ENCODE results near the gene CYSRT1. TPM values are rescaled to one million over a fixed set of nuclear protein-coding genes. Genes with fewer than 3 reads are reported as not detected.

CYSRT1 gene
- total RNA-seq, 2 donors from 2014 or later, result 0.64 TPM; not detected in 1

DNA sequence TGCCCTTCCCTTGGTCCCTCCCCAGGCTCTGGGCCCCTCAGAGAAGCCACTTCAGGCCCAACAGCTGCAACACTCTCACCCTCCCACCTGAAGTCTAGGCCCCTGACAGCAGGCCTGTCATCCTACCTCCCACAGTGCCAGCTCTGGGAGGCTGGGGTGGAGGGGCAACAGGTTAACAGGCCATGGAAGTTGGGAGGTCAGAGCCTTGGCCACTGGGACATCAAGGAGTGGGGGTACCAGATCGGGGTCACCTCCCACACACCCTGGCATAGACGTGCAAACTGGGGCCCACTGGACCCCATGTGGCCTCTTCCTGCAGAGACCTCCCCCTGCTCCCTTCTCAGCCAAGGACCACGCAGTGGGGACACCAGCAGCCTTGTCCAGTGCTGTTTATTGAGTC lies 33.7 kb upstream of the CYSRT1 start:
- no peak for DNase-seq
- Histone ChIP-seq H3K27me3 (no peaks in the 10 kb centered on the region), H3K9ac (ENCODE audit: low read depth in 2 of 2, low read length in 2 of 2) (peak overlapping the region in 1 of 2 donors; percentile 26), H3K4me1 (peaks cover 54% of the 10 kb centered on the region), H3K36me3 (no peaks in the 10 kb centered on the region), H3K4me3 (no peak overlapping the region), H3K9me3 (no peaks in the 10 kb centered on the region), H3K27ac (no peak overlapping the region)
- TF ChIP-seq, protein P1, sequence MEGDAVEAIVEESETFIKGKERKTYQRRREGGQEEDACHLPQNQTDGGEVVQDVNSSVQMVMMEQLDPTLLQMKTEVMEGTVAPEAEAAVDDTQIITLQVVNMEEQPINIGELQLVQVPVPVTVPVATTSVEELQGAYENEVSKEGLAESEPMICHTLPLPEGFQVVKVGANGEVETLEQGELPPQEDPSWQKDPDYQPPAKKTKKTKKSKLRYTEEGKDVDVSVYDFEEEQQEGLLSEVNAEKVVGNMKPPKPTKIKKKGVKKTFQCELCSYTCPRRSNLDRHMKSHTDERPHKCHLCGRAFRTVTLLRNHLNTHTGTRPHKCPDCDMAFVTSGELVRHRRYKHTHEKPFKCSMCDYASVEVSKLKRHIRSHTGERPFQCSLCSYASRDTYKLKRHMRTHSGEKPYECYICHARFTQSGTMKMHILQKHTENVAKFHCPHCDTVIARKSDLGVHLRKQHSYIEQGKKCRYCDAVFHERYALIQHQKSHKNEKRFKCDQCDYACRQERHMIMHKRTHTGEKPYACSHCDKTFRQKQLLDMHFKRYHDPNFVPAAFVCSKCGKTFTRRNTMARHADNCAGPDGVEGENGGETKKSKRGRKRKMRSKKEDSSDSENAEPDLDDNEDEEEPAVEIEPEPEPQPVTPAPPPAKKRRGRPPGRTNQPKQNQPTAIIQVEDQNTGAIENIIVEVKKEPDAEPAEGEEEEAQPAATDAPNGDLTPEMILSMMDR (IDR thresholded peaks at IDR 0.05), result no peak
- intact Hi-C loops (cut with DNase I), result no loop called here

DNA sequence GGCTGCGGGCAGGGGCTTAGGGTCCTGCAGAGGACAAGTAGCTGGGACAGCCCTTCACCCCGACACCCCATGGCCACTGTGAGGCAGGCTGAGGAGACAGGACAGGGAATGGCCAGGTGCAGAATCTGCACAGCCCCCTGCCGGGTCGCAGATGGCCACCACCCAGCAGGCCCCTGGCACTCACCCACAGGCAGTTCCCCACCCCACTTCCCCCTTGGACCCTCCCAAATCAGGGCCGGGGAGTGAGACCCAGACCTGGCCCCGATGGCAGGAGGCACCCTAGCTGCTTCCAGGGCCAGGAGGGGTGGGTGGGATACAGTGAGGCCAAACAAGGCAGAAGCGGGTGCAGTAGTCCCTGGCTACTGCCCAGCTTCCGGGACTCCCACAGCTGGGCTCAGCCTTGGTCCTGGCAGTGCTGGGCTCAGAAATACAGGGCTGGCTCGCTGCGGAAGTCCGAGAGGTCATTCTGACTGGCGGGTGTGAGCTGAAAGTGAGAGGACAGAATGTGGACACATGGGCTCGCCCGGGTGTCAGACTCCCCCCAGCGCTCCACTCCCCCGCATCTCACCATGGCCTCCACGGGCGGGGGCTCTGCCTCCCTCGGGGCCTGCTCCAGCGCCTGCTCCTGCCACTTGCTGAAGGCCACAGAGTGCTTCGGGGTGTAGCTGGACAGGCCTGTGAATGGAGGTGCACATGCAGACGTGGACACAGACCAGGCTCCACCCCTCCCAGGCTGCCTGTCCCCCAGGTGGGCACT lies 33.1 kb upstream of the CYSRT1 start:
- Histone ChIP-seq H3K36me3 (no peaks in the 10 kb centered on the region), H3K4me3 (no peak overlapping the region), H3K27me3 (no peaks in the 10 kb centered on the region), H3K4me1 (peaks cover 52% of the 10 kb centered on the region), H3K27ac (no peak overlapping the region), H3K9ac (ENCODE audit: low read depth in 2 of 2, low read length in 2 of 2) (peak overlapping the region in 1 of 2 donors; percentile 15), H3K9me3 (no peaks in the 10 kb centered on the region)
- TF ChIP-seq, protein P1 (IDR thresholded peaks at IDR 0.05), result no peak
- DNase-seq, result no peak
- intact Hi-C loops (cut with DNase I), result no loop called here

DNA sequence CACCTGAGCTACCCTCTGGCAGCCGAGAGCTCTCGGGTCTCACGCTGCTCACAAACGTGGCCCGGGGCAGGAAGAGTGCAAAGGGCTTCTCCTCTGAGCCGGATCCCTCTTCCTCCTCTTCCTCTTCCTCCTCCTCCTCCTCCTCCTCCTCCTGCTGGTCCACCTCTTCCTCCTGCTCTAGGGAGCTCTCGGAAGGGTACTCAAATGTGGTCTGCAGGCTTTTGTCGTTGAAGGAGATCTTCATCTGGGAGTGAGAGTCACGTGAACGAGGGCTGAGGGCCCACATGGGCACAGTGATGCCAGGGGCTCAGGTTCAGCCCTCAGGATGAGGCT lies 32.6 kb upstream of the CYSRT1 start:
- Histone ChIP-seq H3K36me3 (no peaks in the 10 kb centered on the region), H3K9ac (ENCODE audit: low read depth in 2 of 2, low read length in 2 of 2) (peak overlapping the region in 1 of 2 donors; percentile 15), H3K27ac (no peak overlapping the region), H3K4me3 (no peak overlapping the region), H3K27me3 (no peaks in the 10 kb centered on the region), H3K4me1 (peaks cover 47% of the 10 kb centered on the region), H3K9me3 (no peaks in the 10 kb centered on the region)
- TF ChIP-seq, protein P1 (IDR thresholded peaks at IDR 0.05), result no peak
- intact Hi-C loops (cut with DNase I), result no loop called here
- DNase-seq, result no peak

DNA sequence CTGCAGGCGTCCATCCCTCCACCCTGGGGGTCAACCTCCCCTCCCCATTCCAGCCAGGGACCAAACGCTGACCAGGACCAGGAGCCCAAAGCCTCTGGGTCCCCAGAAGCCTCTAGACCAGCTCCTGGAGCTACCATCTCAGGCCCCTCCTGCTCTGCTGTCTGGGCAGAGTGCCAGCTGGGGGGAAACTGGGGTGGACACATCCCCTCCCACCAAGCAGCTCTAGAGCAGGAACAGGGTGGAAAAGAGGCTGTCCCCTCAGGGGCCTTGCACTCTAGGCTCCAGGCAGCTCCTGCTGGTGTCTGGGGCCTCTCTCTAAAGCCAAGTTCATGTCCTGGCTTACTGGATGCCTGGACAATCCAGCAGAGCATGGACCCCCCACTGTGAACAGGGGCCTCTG lies 32.1 kb upstream of the CYSRT1 start:
- intact Hi-C loops (cut with DNase I), result no loop called here
- Histone ChIP-seq H3K9me3 (no peaks in the 10 kb centered on the region), H3K9ac (ENCODE audit: low read depth in 2 of 2, low read length in 2 of 2) (no peak overlapping the region), H3K27me3 (no peaks in the 10 kb centered on the region), H3K4me3 (no peak overlapping the region), H3K4me1 (peaks cover 45% of the 10 kb centered on the region), H3K36me3 (no peaks in the 10 kb centered on the region), H3K27ac (no peak overlapping the region)
- DNase-seq, result no peak
- TF ChIP-seq, protein P1 (IDR thresholded peaks at IDR 0.05), result no peak

DNA sequence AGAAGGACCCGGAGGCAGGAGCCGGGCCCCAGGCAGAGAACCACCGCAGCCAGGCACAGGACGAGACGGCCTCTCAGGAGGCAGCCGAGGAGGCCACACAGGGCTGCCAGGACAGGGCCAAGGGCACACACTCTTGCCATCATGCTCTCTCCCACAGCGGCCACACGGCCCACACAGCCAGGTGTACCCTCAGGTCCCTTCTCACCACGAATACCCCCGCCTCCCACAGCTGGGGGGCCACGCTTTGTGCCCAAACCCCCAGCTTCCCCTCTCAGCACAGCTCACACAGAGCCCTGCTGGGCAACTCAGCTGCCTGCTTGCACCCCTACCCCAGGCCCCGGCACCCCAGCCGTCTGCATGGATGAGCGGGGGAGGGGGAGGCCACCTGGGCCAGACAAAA lies 31.2 kb upstream of the CYSRT1 start:
- Histone ChIP-seq H3K9ac (ENCODE audit: low read depth in 2 of 2, low read length in 2 of 2) (peak overlapping the region in 1 of 2 donors; percentile 86), H3K4me1 (peaks cover 46% of the 10 kb centered on the region), H3K27ac (peak overlapping the region; percentile 90), H3K9me3 (no peaks in the 10 kb centered on the region), H3K36me3 (no peaks in the 10 kb centered on the region), H3K27me3 (no peaks in the 10 kb centered on the region), H3K4me3 (no peak overlapping the region)
- DNase-seq, result no peak
- intact Hi-C loops (cut with DNase I), result no loop called here
- TF ChIP-seq, protein P1 (IDR thresholded peaks at IDR 0.05), result no peak
